OCI-LY7 (cell line): ENCODE results near the gene TMEM42. TPM values are rescaled to one million over a fixed set of nuclear protein-coding genes. Genes with fewer than 3 reads are reported as not detected.

Source experiments
- BruUV-seq: library from RNA; stranded (reverse); fragments of 400-500 nt; replicated peaks from 2 replicates; lab custom pipeline; 2021; lab: Mats Ljungman, UMichigan
- CTCF ChIA-PET: fragments of 300-600 bp; sonication (Branson Sonifier 250); formaldehyde crosslinking; loops from one replicate; lab custom pipeline; 2022; ENCODE audit warnings: antibody characterized with exemption; ENCODE audit not compliant: unreplicated experiment; lab: Charles Lee
- POLR2A ChIA-PET: fragments of 300-600 bp; sonication (Branson Sonifier 250); formaldehyde crosslinking; loops from one replicate; lab custom pipeline; 2022; ENCODE audit warnings: antibody characterized with exemption; lab: Charles Lee
- DNase-seq: peaks from one replicate; pipeline ENCODE4 v3.0.0-alpha.2; 2015; ENCODE audit warnings: low spot score
- H2AFZ ChIP-seq: fragments of 200-600 bp; sonication (generic), shearing (Covaris generic); 2 replicates; pipeline ENCODE4 v1.6.1; 2014; ENCODE audit warnings: mild to moderate bottlenecking, antibody characterized with exemption, low read length, moderate library complexity
- H3K27ac ChIP-seq: fragments of 200-600 bp; sonication (generic); 2 replicates; pipeline ENCODE4 v1.5.1; 2014; ENCODE audit warnings: mixed run types, low read depth, mild to moderate bottlenecking, moderate library complexity, low read length, inconsistent platforms; ENCODE audit not compliant: poor library complexity, severe bottlenecking
- H3K36me3 ChIP-seq: fragments of 200-600 bp; sonication (generic); 2 replicates; pipeline ENCODE4 v1.6.1; 2014; ENCODE audit warnings: mild to moderate bottlenecking, antibody characterized with exemption, low read length, moderate library complexity, mixed read lengths; ENCODE audit not compliant: insufficient read depth
- H3K4me1 ChIP-seq: fragments of 200-600 bp; sonication (generic); 2 replicates; pipeline ENCODE4 v1.5.1; 2014; ENCODE audit warnings: mild to moderate bottlenecking, low read length; ENCODE audit not compliant: insufficient read depth, poor library complexity, severe bottlenecking
- H3K4me2 ChIP-seq: fragments of 200-600 bp; sonication (generic); 2 replicates; pipeline ENCODE4 v1.6.1; 2014; ENCODE audit warnings: mild to moderate bottlenecking, low read length
- H3K4me3 ChIP-seq: fragments of 200-600 bp; sonication (generic); 2 replicates; pipeline ENCODE4 v1.5.1; 2014; ENCODE audit warnings: mild to moderate bottlenecking, low read depth, low read length; ENCODE audit not compliant: poor library complexity, severe bottlenecking
- H3K79me2 ChIP-seq: fragments of 200-600 bp; sonication (generic); 2 replicates; pipeline ENCODE4 v1.6.1; 2016; ENCODE audit warnings: low read depth, mild to moderate bottlenecking, low read length, moderate library complexity, mixed read lengths; ENCODE audit not compliant: insufficient read depth
- H3K9me2 ChIP-seq: fragments of 200-600 bp; sonication (generic); 2 replicates; pipeline ENCODE4 v1.6.1; 2016; ENCODE audit warnings: mild to moderate bottlenecking, low read length, mixed read lengths; ENCODE audit not compliant: insufficient read depth
- H3K9me3 ChIP-seq: fragments of 200-600 bp; sonication (generic); 2 replicates; pipeline ENCODE4 v1.6.1; 2014; ENCODE audit warnings: mild to moderate bottlenecking, mixed run types, low read length, mixed read lengths
- H4K20me1 ChIP-seq: fragments of 200-600 bp; sonication (generic); 2 replicates; pipeline ENCODE4 v1.6.1; 2014; ENCODE audit warnings: mild to moderate bottlenecking, antibody characterized with exemption, low read length, moderate library complexity, mixed read lengths; ENCODE audit not compliant: insufficient read depth
- CTCF ChIP-seq: fragments of 200-600 bp; sonication (generic); conservative IDR thresholded peaks from 2 replicates; pipeline ENCODE4 v1.5.1; 2014; ENCODE audit warnings: mild to moderate bottlenecking, antibody characterized with exemption, low read length, moderate library complexity, mixed read lengths
- EZH2phosphoT487 ChIP-seq: fragments of 200-600 bp; sonication (generic); IDR thresholded peaks from 2 replicates; pipeline ENCODE4 v1.6.1; 2018; ENCODE audit warnings: low read depth, borderline replicate concordance, mild to moderate bottlenecking, mixed run types, antibody characterized with exemption, low read length, moderate library complexity, mixed read lengths
- intact Hi-C: fragments of 100-400 bp; cut with micrococcal nuclease; formaldehyde crosslinking; loops from one replicate; pipeline ENCODE4 v1.10.0; 2022; ENCODE audit not compliant: unreplicated experiment
- total RNA-seq, 2 experiments: library from RNA; depleted of rRNA in 1 of 2; stranded (reverse); fragments of >200 nt in 1 of 2; shearing (Covaris generic) in 1 of 2; gene quantifications; 2 replicates each; pipeline ENCODE4 v1.2.3, GENCODE V29; 2014 to 2022

Gene TMEM42
- total RNA-seq, 2 experiments from 2014 or later: 19.3 to 21.2 TPM

- no peak overlapping the region for H2AFZ ChIP-seq
- no peak overlapping the region for H3K4me2 ChIP-seq
- DNase-seq: no peak
- no peaks in the 10 kb centered on the region for H3K4me1 ChIP-seq
- no peaks in the 10 kb centered on the region for H4K20me1 ChIP-seq
- H3K36me3 ChIP-seq: no peaks in the 10 kb centered on the region
- H3K79me2 ChIP-seq: no peaks in the 10 kb centered on the region
- ChIA-PET POLR2A (interaction anchor here (0.7 kb wide), 1 partner anchor 21 kb away, joined by 4 read pairs; no protein-coding TSS in a partner anchor), CTCF (no interaction called here)
- no peaks in the 10 kb centered on the region for H3K9me2 ChIP-seq
- H3K27ac ChIP-seq: no peak overlapping the region
- BruUV-seq: no TSS peak
- intact Hi-C loops: no loop called here
- H3K4me3 ChIP-seq: no peak overlapping the region
- TF ChIP-seq CTCF (no peak), EZH2phosphoT487 (no peak)
- H3K9me3 ChIP-seq: no peaks in the 10 kb centered on the region
Measured at GRCh38 chr3:44905446-44906157, 43.9 kb downstream of the TMEM42 start.

GRCh38 chr3:44906997-44907396 is 45.3 kb downstream of the TMEM42 start:
- CTCF ChIA-PET: no interaction called here
- Histone ChIP-seq H2AFZ (no peak overlapping the region), H3K79me2 (no peaks in the 10 kb centered on the region), H3K9me2 (no peaks in the 10 kb centered on the region), H3K4me1 (no peaks in the 10 kb centered on the region), H3K4me2 (no peak overlapping the region), H3K36me3 (no peaks in the 10 kb centered on the region), H3K4me3 (no peak overlapping the region), H3K27ac (no peak overlapping the region), H3K9me3 (no peaks in the 10 kb centered on the region), H4K20me1 (no peaks in the 10 kb centered on the region)
- POLR2A ChIA-PET: interaction anchor here (0.6 to 1.6 kb wide), 2 partner anchors 17 to 478 kb away, joined by 4 to 6 read pairs; no protein-coding TSS in a partner anchor
- DNase-seq: no peak
- intact Hi-C loops: no loop called here
- no TSS peak for BruUV-seq
- TF ChIP-seq EZH2phosphoT487 (no peak), CTCF (no peak)

- Histone ChIP-seq H3K79me2 (no peaks in the 10 kb centered on the region), H3K9me3 (no peaks in the 10 kb centered on the region), H3K27ac (no peak overlapping the region), H3K4me2 (no peak overlapping the region), H3K36me3 (no peaks in the 10 kb centered on the region), H3K4me3 (no peak overlapping the region), H3K9me2 (no peaks in the 10 kb centered on the region), H4K20me1 (no peaks in the 10 kb centered on the region), H3K4me1 (no peaks in the 10 kb centered on the region), H2AFZ (no peak overlapping the region)
- ChIA-PET CTCF (no interaction called here), POLR2A (interaction anchor here (0.6 to 1.6 kb wide), 3 partner anchors 10 to 478 kb away, joined by 4 to 6 read pairs (median 4); no protein-coding TSS in a partner anchor)
- no peak for DNase-seq
- TF ChIP-seq EZH2phosphoT487 (no peak), CTCF (no peak)
- no TSS peak for BruUV-seq
- intact Hi-C loops: no loop called here
Measured at GRCh38 chr3:44907612-44908011, 45.9 kb downstream of the TMEM42 start.
